ENCODE data around the gene ATG7.
"Not testable (repeated sequence)": the region's sequence is repeated elsewhere in the genome, so short reads cannot be mapped to it uniquely, and the experiment has no call there.

ATG7 gene

DNA sequence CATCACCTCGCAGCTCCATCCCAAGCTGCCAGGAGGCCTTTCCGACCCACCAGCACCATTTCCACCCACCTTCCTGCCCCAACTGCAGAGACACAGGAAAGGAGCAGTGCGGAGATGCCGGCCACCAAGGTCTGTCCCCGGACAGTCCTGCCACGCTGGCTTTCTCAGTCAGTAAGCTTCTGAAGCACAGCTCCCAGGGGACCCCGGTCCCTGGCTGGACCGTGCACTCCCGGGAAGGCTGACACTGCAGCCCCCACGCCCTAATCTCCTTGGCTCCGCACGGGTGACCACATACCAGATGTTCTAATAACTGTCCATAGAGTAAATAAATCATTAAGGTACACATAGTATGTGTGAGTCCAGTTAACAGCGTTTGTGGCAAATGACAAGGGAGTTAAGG is 298.1 kb downstream of the ATG7 start:
- no peak overlapping the region for H3K27ac ChIP-seq (ENCODE audit: low read length)
- no peaks in the 10 kb centered on the region for H3K9me2 ChIP-seq (replicated peaks; ENCODE audit: insufficient read depth, low read length)
- no peak for DNase-seq
- no peaks in the 10 kb centered on the region for H3K9me3 ChIP-seq (replicated peaks; ENCODE audit: insufficient read depth, low read length)
- H3K4me1 ChIP-seq (ENCODE audit: low read length) = no peaks in the 10 kb centered on the region
- H2AFZ ChIP-seq (ENCODE audit: low read length) = no peak overlapping the region
- H3F3A ChIP-seq (ENCODE audit: insufficient read depth, low read length) = no peaks in the 10 kb centered on the region
- peaks cover 38% of the 10 kb centered on the region; the same call in 1 of the 2 replicates for H3K79me2 ChIP-seq (ENCODE audit: low read length)
- no peak overlapping the region for H3K9ac ChIP-seq (ENCODE audit: low read length)
- no peak overlapping the region for H3K4me3 ChIP-seq (ENCODE audit: low read length)
- no peak overlapping the region for H3K4me2 ChIP-seq (ENCODE audit: low read depth, low read length)
- no peaks in the 10 kb centered on the region for H3K27me3 ChIP-seq (replicated peaks; ENCODE audit: insufficient read depth, low read length)
- H3K36me3 ChIP-seq (replicated peaks; ENCODE audit: insufficient read depth, low read length) = no peaks in the 10 kb centered on the region; the same call in 1 of the 2 replicates
- 0 out of 2 replicates have a peak, but pooled peaks cover 4% of the 10 kb centered on the region for H4K20me1 ChIP-seq (ENCODE audit: insufficient read depth, low read length)
- TF ChIP-seq, protein P1, sequence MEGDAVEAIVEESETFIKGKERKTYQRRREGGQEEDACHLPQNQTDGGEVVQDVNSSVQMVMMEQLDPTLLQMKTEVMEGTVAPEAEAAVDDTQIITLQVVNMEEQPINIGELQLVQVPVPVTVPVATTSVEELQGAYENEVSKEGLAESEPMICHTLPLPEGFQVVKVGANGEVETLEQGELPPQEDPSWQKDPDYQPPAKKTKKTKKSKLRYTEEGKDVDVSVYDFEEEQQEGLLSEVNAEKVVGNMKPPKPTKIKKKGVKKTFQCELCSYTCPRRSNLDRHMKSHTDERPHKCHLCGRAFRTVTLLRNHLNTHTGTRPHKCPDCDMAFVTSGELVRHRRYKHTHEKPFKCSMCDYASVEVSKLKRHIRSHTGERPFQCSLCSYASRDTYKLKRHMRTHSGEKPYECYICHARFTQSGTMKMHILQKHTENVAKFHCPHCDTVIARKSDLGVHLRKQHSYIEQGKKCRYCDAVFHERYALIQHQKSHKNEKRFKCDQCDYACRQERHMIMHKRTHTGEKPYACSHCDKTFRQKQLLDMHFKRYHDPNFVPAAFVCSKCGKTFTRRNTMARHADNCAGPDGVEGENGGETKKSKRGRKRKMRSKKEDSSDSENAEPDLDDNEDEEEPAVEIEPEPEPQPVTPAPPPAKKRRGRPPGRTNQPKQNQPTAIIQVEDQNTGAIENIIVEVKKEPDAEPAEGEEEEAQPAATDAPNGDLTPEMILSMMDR (IDR thresholded peaks at IDR 0.05; ENCODE audit: low read length) = no peak

DNA sequence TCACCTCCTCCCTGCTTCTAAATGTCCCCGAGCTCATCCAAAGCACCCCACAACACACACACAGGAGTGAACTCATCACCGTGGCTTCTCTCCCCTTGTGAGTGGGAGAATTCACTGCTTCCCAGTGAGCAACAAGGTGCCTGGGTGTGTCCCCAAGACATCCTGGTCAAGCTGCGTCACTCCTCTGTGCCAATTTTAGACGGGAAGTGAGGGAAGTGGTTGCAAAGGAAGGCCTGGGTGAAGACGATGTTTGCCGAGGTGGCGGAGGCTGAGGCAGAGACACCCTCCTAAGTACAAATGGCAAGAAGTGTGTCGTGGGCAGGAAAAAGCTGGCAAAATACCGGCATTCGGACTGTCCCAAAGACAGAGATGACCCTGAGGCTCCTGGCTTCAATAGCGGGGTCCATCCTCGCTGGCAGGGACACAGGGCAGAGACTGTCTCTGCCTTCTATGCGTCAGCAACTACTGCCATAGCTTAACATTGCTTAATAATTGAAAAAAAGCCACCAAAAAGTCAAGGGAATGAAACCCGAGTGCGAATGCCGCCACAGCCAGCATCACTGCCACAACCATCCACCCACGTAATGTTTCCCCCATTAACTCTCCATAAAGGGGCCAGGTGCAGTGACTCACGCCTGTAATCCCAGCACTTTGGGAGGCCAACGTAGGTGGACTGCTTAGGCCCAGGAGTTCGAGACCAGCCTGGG is 298.7 kb downstream of the ATG7 start:
- H3K9me3 ChIP-seq (replicated peaks; ENCODE audit: insufficient read depth, low read length) = no peaks in the 10 kb centered on the region
- TF ChIP-seq EZH2 (optimal IDR thresholded peaks at IDR 0.05; ENCODE audit: low read depth, low read length) = no peak
- TF ChIP-seq, protein P1 (IDR thresholded peaks at IDR 0.05; ENCODE audit: low read length) = no peak
- no peak for TF ChIP-seq EZH2phosphoT487 (IDR thresholded peaks at IDR 0.05; ENCODE audit: low read length)
- no peaks in the 10 kb centered on the region for H3F3A ChIP-seq (ENCODE audit: insufficient read depth, low read length)
- H3K4me1 ChIP-seq (ENCODE audit: low read length) = no peaks in the 10 kb centered on the region
- no peak overlapping the region for H3K4me2 ChIP-seq (ENCODE audit: low read depth, low read length)
- H3K36me3 ChIP-seq (replicated peaks; ENCODE audit: insufficient read depth, low read length) = no peaks in the 10 kb centered on the region; the same call in 1 of the 2 replicates
- H3K27ac ChIP-seq (ENCODE audit: low read length) = no peak overlapping the region
- no peak overlapping the region for H3K9ac ChIP-seq (ENCODE audit: low read length)
- no peak for DNase-seq
- 0 out of 2 replicates have a peak, but pooled peaks cover 4% of the 10 kb centered on the region for H4K20me1 ChIP-seq (ENCODE audit: insufficient read depth, low read length)
- H3K4me3 ChIP-seq (ENCODE audit: low read length) = no peak overlapping the region
- H3K79me2 ChIP-seq (ENCODE audit: low read length) = peaks cover 38% of the 10 kb centered on the region; the same call in 1 of the 2 replicates
- no peak overlapping the region for H2AFZ ChIP-seq (ENCODE audit: low read length)
- H3K9me2 ChIP-seq (replicated peaks; ENCODE audit: insufficient read depth, low read length) = no peaks in the 10 kb centered on the region
- no peaks in the 10 kb centered on the region for H3K27me3 ChIP-seq (replicated peaks; ENCODE audit: insufficient read depth, low read length)

DNA sequence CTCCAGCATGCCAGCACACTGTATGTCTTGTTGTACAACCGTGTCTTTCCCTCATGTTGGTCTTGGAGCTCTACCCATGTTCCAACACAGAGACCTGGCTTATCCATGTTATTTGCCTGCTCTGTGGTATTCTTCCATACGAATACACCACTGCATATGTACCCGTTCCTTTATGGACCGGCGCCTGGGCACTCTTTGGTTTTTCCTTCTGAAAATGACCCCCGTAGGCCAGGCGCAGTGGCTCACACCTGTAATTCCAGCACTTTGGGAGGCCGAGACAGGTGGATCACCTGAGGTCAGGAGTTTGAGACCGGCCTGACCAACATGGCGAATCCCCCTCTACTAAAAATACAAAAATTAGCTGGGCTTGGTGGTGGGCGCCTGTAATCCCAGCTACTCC is 300.5 kb downstream of the ATG7 start:
- H3K4me1 ChIP-seq (ENCODE audit: low read length); H3K4me3 ChIP-seq (ENCODE audit: low read length); DNase-seq; H3K27ac ChIP-seq (ENCODE audit: low read length); H3K36me3 ChIP-seq (replicated peaks; ENCODE audit: insufficient read depth, low read length); H3K9me2 ChIP-seq (replicated peaks; ENCODE audit: insufficient read depth, low read length); H3K27me3 ChIP-seq (replicated peaks; ENCODE audit: insufficient read depth, low read length); H3K9ac ChIP-seq (ENCODE audit: low read length); H3F3A ChIP-seq (ENCODE audit: insufficient read depth, low read length); H3K4me2 ChIP-seq (ENCODE audit: low read depth, low read length); H2AFZ ChIP-seq (ENCODE audit: low read length); H4K20me1 ChIP-seq (ENCODE audit: insufficient read depth, low read length); H3K9me3 ChIP-seq (replicated peaks; ENCODE audit: insufficient read depth, low read length): not testable (repeated sequence)
- peaks cover 35% of the 10 kb centered on the region for H3K79me2 ChIP-seq (ENCODE audit: low read length)

DNA sequence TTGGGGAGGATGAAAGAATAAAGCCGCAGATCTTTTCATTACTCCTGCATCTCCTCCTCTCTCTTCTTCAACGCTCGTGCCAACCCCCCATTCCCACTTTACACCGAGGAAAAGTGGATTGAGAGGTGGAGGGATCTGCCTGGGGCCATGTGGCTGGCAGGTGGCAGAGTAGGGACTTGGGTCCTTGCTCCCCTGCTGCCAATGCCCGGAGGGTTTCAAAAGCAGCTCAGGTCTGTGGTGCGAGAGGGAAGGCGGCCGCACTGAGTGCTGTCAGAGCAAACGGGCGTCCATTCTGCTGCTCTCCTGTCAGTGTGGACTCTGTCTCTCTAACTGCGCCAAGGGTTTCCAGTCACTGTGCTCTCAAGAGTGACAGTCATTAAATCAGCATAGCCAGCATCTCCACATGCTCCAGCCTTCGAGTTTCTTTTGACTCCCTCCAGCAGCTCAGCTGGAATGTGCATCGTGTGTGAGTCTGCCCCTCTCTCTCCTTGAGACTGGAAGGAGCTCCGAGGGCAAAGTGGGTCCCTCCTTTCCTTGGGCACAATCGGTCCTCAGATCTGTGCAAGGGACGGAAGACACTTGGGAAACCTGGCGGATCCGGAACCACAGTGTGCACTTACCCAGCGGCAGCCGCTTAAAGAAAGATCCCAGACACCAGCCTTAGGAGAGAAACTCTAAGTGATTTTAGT is 302.9 kb downstream of the ATG7 start:
- H4K20me1 ChIP-seq (ENCODE audit: insufficient read depth, low read length) = no peaks in the 10 kb centered on the region; the same call in 1 of the 2 replicates
- peaks cover 34% of the 10 kb centered on the region for H3K79me2 ChIP-seq (ENCODE audit: low read length)

More for the DNA sequence above, 302.9 kb downstream of the ATG7 start:
- H3K9me3 ChIP-seq (replicated peaks; ENCODE audit: insufficient read depth, low read length) = no peaks in the 10 kb centered on the region
- no peak overlapping the region for H3K9ac ChIP-seq (ENCODE audit: low read length)
- no peaks in the 10 kb centered on the region for H3K9me2 ChIP-seq (replicated peaks; ENCODE audit: insufficient read depth, low read length)
- no peaks in the 10 kb centered on the region for H3K27me3 ChIP-seq (replicated peaks; ENCODE audit: insufficient read depth, low read length)
- no peak overlapping the region for H3K4me2 ChIP-seq (ENCODE audit: low read depth, low read length)
- no peaks in the 10 kb centered on the region for H3F3A ChIP-seq (ENCODE audit: insufficient read depth, low read length)
- no peaks in the 10 kb centered on the region; the same call in 1 of the 2 replicates for H3K36me3 ChIP-seq (replicated peaks; ENCODE audit: insufficient read depth, low read length)
- H3K27ac ChIP-seq (ENCODE audit: low read length) = no peak overlapping the region
- H3K4me1 ChIP-seq (ENCODE audit: low read length) = no peaks in the 10 kb centered on the region
- no peak overlapping the region for H3K4me3 ChIP-seq (ENCODE audit: low read length)
- DNase-seq = no peak
- TF ChIP-seq EZH2phosphoT487 (IDR thresholded peaks at IDR 0.05; ENCODE audit: low read length) (no peak), EZH2 (optimal IDR thresholded peaks at IDR 0.05; ENCODE audit: low read depth, low read length) (no peak)
- TF ChIP-seq, protein P1 (IDR thresholded peaks at IDR 0.05; ENCODE audit: low read length) = no peak
- H2AFZ ChIP-seq (ENCODE audit: low read length) = no peak overlapping the region

Data from MM.1S (cell line).